Tibial nerve (tissue), 4 donors: ENCODE measurements around the gene NLRP6. TPM values are rescaled to one million over a fixed set of nuclear protein-coding genes. Genes with fewer than 3 reads are reported as not detected.
"Not testable (repeated sequence)": the region's sequence is repeated elsewhere in the genome, so short reads cannot be mapped to it uniquely, and the experiment has no call there.

Experiments used
- DNase-seq, 2 donors: peaks; one replicate each; pipeline ENCODE4 v3.0.0-alpha.2; 2019; ENCODE audit warnings: low spot score in 2 of 2
- H3K27ac ChIP-seq, 4 donors: fragments of 200-600 bp; sonication (generic) in 3 of 4; one replicate each; pipeline ENCODE4 v1.5.1; 2017 to 2019; ENCODE audit warnings: mild to moderate bottlenecking in 1 of 4
- H3K27me3 ChIP-seq, 2 donors: fragments of 200-600 bp; sonication (generic) in 1 of 2; one replicate each; pipeline versions ENCODE4 v1.5.1 to v1.6.0; 2017 to 2019
- H3K36me3 ChIP-seq, 3 donors: fragments of 200-600 bp; sonication (generic); one replicate each; pipeline ENCODE4 v1.5.1; 2018 to 2019
- H3K4me1 ChIP-seq, 4 donors: fragments of 200-600 bp; sonication (generic) in 3 of 4; one replicate each; pipeline ENCODE4 v1.5.1; 2017 to 2019
- H3K4me3 ChIP-seq, 4 donors: fragments of 200-600 bp; sonication (generic) in 3 of 4; one replicate each; pipeline ENCODE4 v1.5.1; 2017 to 2019; ENCODE audit warnings: mild to moderate bottlenecking in 1 of 4, moderate library complexity in 1 of 4
- H3K9me3 ChIP-seq, 4 donors: fragments of 200-600 bp; sonication (generic) in 3 of 4; one replicate each; pipeline ENCODE4 v1.5.1; 2017 to 2019
- CTCF ChIP-seq, 5 experiments: fragments of 200-600 bp in 3 of 5; fragments of 450-650 bp in 2 of 5; sonication (generic) in 3 of 5; IDR thresholded peaks; one replicate each; pipeline ENCODE4 v1.5.1; 2016 to 2019; ENCODE audit warnings: antibody characterized with exemption in 5 of 5, mild to moderate bottlenecking in 3 of 5, moderate library complexity in 2 of 5
- EP300 ChIP-seq, 2 donors: sonication (generic); formaldehyde crosslinking; IDR thresholded peaks; one replicate each; pipeline ENCODE4 v1.6.1; 2017; ENCODE audit warnings: antibody characterized with exemption in 2 of 2, mild to moderate bottlenecking in 1 of 2
- POLR2A ChIP-seq, 2 donors: fragments of 450-650 bp; IDR thresholded peaks; one replicate each; pipeline ENCODE4 v1.6.1; 2017; ENCODE audit warnings: antibody characterized with exemption in 2 of 2, mild to moderate bottlenecking in 2 of 2, moderate library complexity in 2 of 2
- WGBS, 2 donors: methylation state at CpG; one replicate each; pipeline ENCODE4 v1.1.5; 2018; 5-methylcytosine and 5-hydroxymethylcytosine counted together
- total RNA-seq, 4 donors: library from RNA; depleted of rRNA; stranded (reverse); fragments of >200 nt; gene quantifications; one replicate each; pipeline ENCODE4 v1.1.0, GENCODE V29; 2016

NLRP6 gene
- total RNA-seq, 4 donors from 2014 or later: 1.0 to 3.3 (median 1.7) TPM

DNA sequence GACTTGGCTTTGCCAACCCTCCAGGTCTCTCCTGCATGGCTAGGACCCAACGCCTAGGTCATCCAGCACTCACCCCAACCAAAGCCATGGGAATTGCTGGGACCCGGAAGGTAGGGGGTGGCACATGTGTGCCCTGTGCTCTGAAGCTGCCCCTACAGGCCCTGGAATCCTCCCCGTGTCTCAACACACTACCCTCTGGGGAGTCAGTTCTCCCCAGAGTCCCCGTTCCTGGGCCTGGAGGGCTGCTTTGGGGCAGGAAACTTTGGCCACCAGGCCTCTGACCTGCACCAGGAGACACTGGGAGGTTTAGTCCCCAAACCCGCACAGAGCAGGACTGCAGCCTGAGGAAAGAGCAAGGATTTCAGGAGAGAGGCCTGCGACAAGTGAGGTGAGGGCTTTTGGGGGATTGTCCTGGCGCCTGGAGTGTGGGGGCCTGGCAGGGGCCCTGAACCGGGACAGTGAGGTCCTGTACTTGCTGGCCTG is 35.1 kb downstream of the NLRP6 start:
- Histone ChIP-seq H3K36me3 (no peaks in the 10 kb centered on the region), H3K4me1 (peaks cover 0 to 64% (median 33%) of the 10 kb centered on the region in 4 donors), H3K4me3 (peak overlapping the region in 2 of 4 donors; percentile 51 to 55), H3K9me3 (no peaks in the 10 kb centered on the region), H3K27ac (peak overlapping the region; percentile 66 to 92 (median 90)), H3K27me3 (no peaks in the 10 kb centered on the region)
- TF ChIP-seq EP300 (IDR thresholded peaks at IDR 0.05): no peak
- no peak for TF ChIP-seq CTCF (IDR thresholded peaks at IDR 0.05)
- TF ChIP-seq POLR2A (IDR thresholded peaks at IDR 0.05): no peak
- 63 to 69% methylated on average over 6 to 8 of the region's 8 CpGs for WGBS, 2 donors
- DNase-seq: no peak

- no peaks in the 10 kb centered on the region for H3K36me3 ChIP-seq
- peak within 1 kb of the TSS; percentile 40 to 55 (median 46) for H3K4me3 ChIP-seq
- 31 to 52% methylated on average over 18 of the region's 18 CpGs for WGBS, 2 donors
- DNase-seq: peak in 1 of 2 donors; percentile 53
- H3K9me3 ChIP-seq: no peaks in the 10 kb centered on the region
- no peaks in the 10 kb centered on the region for H3K27me3 ChIP-seq
- H3K27ac ChIP-seq: peak within 1 kb of the TSS; percentile 66 to 92 (median 90)
- TF ChIP-seq CTCF (IDR thresholded peaks at IDR 0.05) (no peak), EP300 (IDR thresholded peaks at IDR 0.05) (peak; percentile 12 to 86), POLR2A (IDR thresholded peaks at IDR 0.05) (peak in 1 of 2 donors; percentile 75)
- H3K4me1 ChIP-seq: peaks cover 0 to 63% (median 33%) of the 10 kb centered on the region in 4 donors
These were observed 35.8 kb downstream of the NLRP6 start, which contains the start of gene IFITM1 for GRCh38 chr11:313787-314553. IFITM1 (plus strand) TSS chr11:314040; CDS start chr11:314171, 131 bp downstream.

GRCh38 chr11:314554-314875 is 36.3 kb downstream of the NLRP6 start:
- peak overlapping the region; percentile 66 to 92 (median 90) for H3K27ac ChIP-seq
- WGBS, 2 donors: 54 to 57% methylated on average over 6 of the region's 6 CpGs

DNA sequence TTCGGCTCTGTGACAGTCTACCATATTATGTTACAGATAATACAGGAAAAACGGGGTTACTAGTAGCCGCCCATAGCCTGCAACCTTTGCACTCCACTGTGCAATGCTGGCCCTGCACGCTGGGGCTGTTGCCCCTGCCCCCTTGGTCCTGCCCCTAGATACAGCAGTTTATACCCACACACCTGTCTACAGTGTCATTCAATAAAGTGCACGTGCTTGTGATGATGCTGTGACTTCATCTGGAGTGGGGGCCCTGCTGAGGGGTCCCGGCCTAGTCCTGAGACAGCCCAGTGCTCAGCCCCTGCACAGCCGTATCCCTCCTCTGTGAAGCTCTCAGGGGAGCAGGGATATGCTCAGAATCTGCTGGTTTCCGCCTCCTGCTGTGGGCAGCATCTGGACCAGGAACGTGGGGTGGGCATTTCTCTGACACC is 36.9 kb downstream of the NLRP6 start:
- no peaks in the 10 kb centered on the region for H3K27me3 ChIP-seq
- no peak for DNase-seq
- H3K36me3 ChIP-seq: peaks cover 0 to 4% (median 0%) of the 10 kb centered on the region in 3 donors
- peak overlapping the region in 3 of 4 donors; percentile 90 to 92 (median 90) for H3K27ac ChIP-seq
- H3K4me3 ChIP-seq: peak overlapping the region; percentile 40 to 55 (median 46)
- peaks cover 0 to 52% (median 30%) of the 10 kb centered on the region in 4 donors for H3K4me1 ChIP-seq
- TF ChIP-seq CTCF (IDR thresholded peaks at IDR 0.05) (no peak), POLR2A (IDR thresholded peaks at IDR 0.05) (no peak), EP300 (IDR thresholded peaks at IDR 0.05) (no peak)
- 49 to 53% methylated on average over 9 of the region's 9 CpGs for WGBS, 2 donors
- H3K9me3 ChIP-seq: no peaks in the 10 kb centered on the region

More at GRCh38 chr11:314554-314875, 36.3 kb downstream of the NLRP6 start:
- H3K4me3 ChIP-seq: peak overlapping the region; percentile 40 to 55 (median 46)
- not testable (repeated sequence) for H3K36me3 ChIP-seq, H3K9me3 ChIP-seq, DNase-seq, H3K27me3 ChIP-seq
- peaks cover 0 to 58% (median 31%) of the 10 kb centered on the region in 4 donors for H3K4me1 ChIP-seq

DNA sequence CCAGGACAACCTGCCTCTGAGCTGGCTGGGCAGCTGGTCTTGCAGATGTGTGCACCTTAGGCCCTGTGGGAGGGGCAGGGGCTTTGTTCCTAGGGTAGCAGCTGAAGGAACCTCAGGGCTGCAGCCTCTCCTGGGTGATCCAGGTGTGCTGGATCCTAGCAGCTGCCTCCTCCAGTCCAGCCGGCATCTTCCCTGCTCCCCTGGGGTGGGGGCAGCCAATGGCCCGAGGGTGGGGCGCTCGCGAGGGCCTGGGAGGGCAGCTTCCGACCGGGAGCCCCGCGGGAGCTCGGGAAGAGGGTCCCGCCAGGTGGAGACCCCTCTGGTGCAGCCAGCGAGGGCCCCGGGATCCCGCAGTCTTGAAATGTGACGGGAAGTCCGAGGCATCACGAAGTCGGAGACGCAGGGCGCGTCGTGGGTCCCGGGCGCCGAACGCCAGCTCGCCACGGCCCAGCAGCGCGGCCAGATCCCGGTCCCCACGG is 37.3 kb downstream of the NLRP6 start:
- 65 to 68% methylated on average over 20 to 27 of the region's 32 CpGs for WGBS, 2 donors
- Histone ChIP-seq H3K36me3 (peaks cover 0 to 4% (median 0%) of the 10 kb centered on the region in 3 donors), H3K4me1 (peaks cover 0 to 52% (median 30%) of the 10 kb centered on the region in 4 donors), H3K9me3 (no peaks in the 10 kb centered on the region), H3K4me3 (peak overlapping the region; percentile 40 to 55 (median 46)), H3K27ac (peak overlapping the region; percentile 40 to 92 (median 90)), H3K27me3 (no peaks in the 10 kb centered on the region)
- no peak for TF ChIP-seq EP300 (IDR thresholded peaks at IDR 0.05)
- no peak for TF ChIP-seq POLR2A (IDR thresholded peaks at IDR 0.05)
- TF ChIP-seq CTCF (IDR thresholded peaks at IDR 0.05): no peak
- no peak for DNase-seq
